ENCODE results near the gene PDE6H. TPM values are rescaled to one million over a fixed set of nuclear protein-coding genes. Genes with fewer than 3 reads are reported as not detected.

PDE6H gene
- total and polyA plus RNA-seq, 4 donors: not detected

- no peak overlapping the region for H3K27ac ChIP-seq (ENCODE audit: low read depth in 1 of 2, low read length in 2 of 2)
- H3K9ac ChIP-seq (ENCODE audit: low read depth in 1 of 2, low read length in 2 of 2): no peak overlapping the region
- 89% methylated on average over 3 of the region's 3 CpGs for WGBS
- H3K4me3 ChIP-seq (ENCODE audit: low read depth in 1 of 3, low read length in 3 of 3): no peak overlapping the region
- H3K27me3 ChIP-seq (ENCODE audit: control insufficient read depth in 4 of 4, insufficient read depth in 4 of 4, low read length in 3 of 4): no peaks in the 10 kb centered on the region
- H3K4me1 ChIP-seq (ENCODE audit: control insufficient read depth in 4 of 4, insufficient read depth in 4 of 4, low read length in 3 of 4): peaks cover 0 to 3% (median 0%) of the 10 kb centered on the region in 4 donors
- no peaks in the 10 kb centered on the region for H3K9me3 ChIP-seq (ENCODE audit: control insufficient read depth in 4 of 4, low read length in 3 of 4)
- TF ChIP-seq FOXA1 (IDR thresholded peaks at IDR 0.05): no peak
- TF ChIP-seq GABPA (IDR thresholded peaks at IDR 0.05 in 1 of 2, conservative IDR thresholded peaks at IDR 0.05 in 1 of 2): no peak
- peak; percentile 83 for TF ChIP-seq YY1 (IDR thresholded peaks at IDR 0.05)
- TF ChIP-seq SP1 (IDR thresholded peaks at IDR 0.05): no peak
- no peak for TF ChIP-seq TAF1 (conservative IDR thresholded peaks at IDR 0.05)
- TF ChIP-seq JUND (IDR thresholded peaks at IDR 0.05): no peak
- TF ChIP-seq RAD21 (IDR thresholded peaks at IDR 0.05): peak; percentile 89 to 94
- TF ChIP-seq NR2F2 (IDR thresholded peaks at IDR 0.05): no peak
- no peak for TF ChIP-seq FOXA2 (IDR thresholded peaks at IDR 0.05)
- TF ChIP-seq ATF3 (IDR thresholded peaks at IDR 0.05): no peak
- no peak for TF ChIP-seq MAX (IDR thresholded peaks at IDR 0.05)
- peak; percentile 66 for TF ChIP-seq CTCF (IDR thresholded peaks at IDR 0.05; ENCODE audit: low read depth, low read length, missing input control)
- TF ChIP-seq EGR1 (IDR thresholded peaks at IDR 0.05; ENCODE audit: low read depth in 2 of 2): no peak
- no peak for DNase-seq (ENCODE audit: low spot score)
- no peaks in the 10 kb centered on the region for H3K36me3 ChIP-seq (ENCODE audit: control insufficient read depth in 4 of 4, insufficient read depth in 3 of 4, low read depth in 1 of 4, low read length in 3 of 4)
Measured at GRCh38 chr12:14995583-14996425, 23.0 kb downstream of the PDE6H start.

GRCh38 chr12:14997998-14998397 lies 25.2 kb downstream of the PDE6H start:
- WGBS: 88% methylated on average over 3 of the region's 3 CpGs
- no peak overlapping the region for H3K9ac ChIP-seq (ENCODE audit: low read depth in 1 of 2, low read length in 2 of 2)

More at GRCh38 chr12:14997998-14998397, 25.2 kb downstream of the PDE6H start:
- DNase-seq (ENCODE audit: low spot score): no peak
- H3K27me3 ChIP-seq (ENCODE audit: control insufficient read depth in 4 of 4, insufficient read depth in 4 of 4, low read length in 3 of 4): peaks cover 0 to 3% (median 0%) of the 10 kb centered on the region in 4 donors
- no peaks in the 10 kb centered on the region for H3K36me3 ChIP-seq (ENCODE audit: control insufficient read depth in 4 of 4, insufficient read depth in 3 of 4, low read depth in 1 of 4, low read length in 3 of 4)
- H3K27ac ChIP-seq (ENCODE audit: low read depth in 1 of 2, low read length in 2 of 2): no peak overlapping the region
- peaks cover 0 to 5% (median 0%) of the 10 kb centered on the region in 4 donors for H3K4me1 ChIP-seq (ENCODE audit: control insufficient read depth in 4 of 4, insufficient read depth in 4 of 4, low read length in 3 of 4)
- H3K4me3 ChIP-seq (ENCODE audit: low read depth in 1 of 3, low read length in 3 of 3): no peak overlapping the region
- no peaks in the 10 kb centered on the region for H3K9me3 ChIP-seq (ENCODE audit: control insufficient read depth in 4 of 4, low read length in 3 of 4)
- no peak for TF ChIP-seq ZBTB33 (IDR thresholded peaks at IDR 0.05)
- TF ChIP-seq FOXA1 (IDR thresholded peaks at IDR 0.05): no peak
- TF ChIP-seq JUND (IDR thresholded peaks at IDR 0.05): no peak
- no peak for TF ChIP-seq RXRA (IDR thresholded peaks at IDR 0.05)
- TF ChIP-seq SP1 (IDR thresholded peaks at IDR 0.05): no peak
- no peak for TF ChIP-seq RAD21 (IDR thresholded peaks at IDR 0.05)
- no peak for TF ChIP-seq NR2F2 (IDR thresholded peaks at IDR 0.05)
- no peak for TF ChIP-seq REST (IDR thresholded peaks at IDR 0.05)
- no peak for TF ChIP-seq MAX (IDR thresholded peaks at IDR 0.05)
- no peak for TF ChIP-seq ATF3 (IDR thresholded peaks at IDR 0.05)

Measured in liver (tissue), 9 donors.